G401 (cell line): Measurements from ENCODE around the gene COL4A1. TPM values are rescaled to one million over a fixed set of nuclear protein-coding genes. Genes with fewer than 3 reads are reported as not detected.
"Not testable (repeated sequence)": the region's sequence is repeated elsewhere in the genome, so short reads cannot be mapped to it uniquely, and the experiment has no call there.

Experiments
- DNase-seq: peaks from one replicate; pipeline ENCODE4 v3.0.0-alpha.2; 2015; ENCODE audit warnings: low spot score
- in situ Hi-C: cut with HindIII; loops from 2 replicates; pipeline ENCODE4 v1.10.0; 2016; ENCODE audit warnings: low sequenced_read_pairs, mixed read lengths
- total RNA-seq: library from RNA; depleted of rRNA; stranded (reverse); fragments of >200 nt; shearing (Covaris generic); gene quantifications from 2 replicates; pipeline ENCODE4 v1.2.3, GENCODE V29; 2014

The COL4A1 gene
- total RNA-seq, 1 experiment from 2014 or later: 0.98 TPM

GRCh38 chr13:110328573-110328972 is 21.6 kb upstream of the COL4A1 start:
- in situ Hi-C loops: no loop called here
- no peak for DNase-seq

GRCh38 chr13:110327051-110327721 is 20.2 kb upstream of the COL4A1 start:
- no peak for DNase-seq
- in situ Hi-C loops: no loop called here

GRCh38 chr13:110326263-110326904 is 19.4 kb upstream of the COL4A1 start:
- in situ Hi-C loops: no loop called here
- DNase-seq: no peak

DNA sequence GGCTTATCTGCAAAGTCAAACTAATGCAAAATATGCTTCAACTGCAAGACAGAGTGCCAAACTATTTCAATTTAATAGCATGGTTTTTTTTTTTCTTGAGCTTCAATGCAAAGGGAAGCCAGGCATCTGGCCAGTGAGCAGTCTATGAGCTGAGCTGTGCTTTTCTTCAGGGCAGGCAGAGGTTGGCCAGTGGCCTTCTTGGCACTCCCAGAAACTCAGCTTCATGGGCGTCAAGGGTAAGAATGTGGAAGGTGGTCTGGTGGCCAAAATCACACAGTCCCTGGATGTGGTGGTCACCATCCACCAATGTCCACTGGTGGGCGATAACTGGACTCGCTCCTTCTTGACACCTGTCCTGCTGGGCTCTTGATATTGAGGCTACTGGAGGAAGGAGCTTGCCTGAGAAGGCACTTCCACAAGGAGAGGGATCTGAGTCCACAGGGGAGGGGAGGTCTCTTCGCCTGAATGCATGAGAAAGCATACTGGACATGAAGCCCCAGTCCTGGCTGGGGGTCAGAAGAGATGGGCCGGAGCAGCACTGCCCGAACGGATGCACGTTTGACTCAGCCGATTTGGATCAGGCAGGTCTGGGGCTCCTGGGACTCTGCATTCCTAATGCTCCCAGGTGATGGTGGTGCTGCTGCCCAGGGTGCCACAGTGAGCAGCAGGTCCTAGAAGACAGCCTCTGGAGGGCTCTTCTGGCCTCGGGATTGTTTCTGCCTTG is 17.2 kb upstream of the COL4A1 start:
- DNase-seq: no peak
- in situ Hi-C loops: no loop called here

- in situ Hi-C loops: no loop called here
- no peak for DNase-seq
Observed at GRCh38 chr13:110323172-110323891, 16.4 kb upstream of the COL4A1 start.

DNA sequence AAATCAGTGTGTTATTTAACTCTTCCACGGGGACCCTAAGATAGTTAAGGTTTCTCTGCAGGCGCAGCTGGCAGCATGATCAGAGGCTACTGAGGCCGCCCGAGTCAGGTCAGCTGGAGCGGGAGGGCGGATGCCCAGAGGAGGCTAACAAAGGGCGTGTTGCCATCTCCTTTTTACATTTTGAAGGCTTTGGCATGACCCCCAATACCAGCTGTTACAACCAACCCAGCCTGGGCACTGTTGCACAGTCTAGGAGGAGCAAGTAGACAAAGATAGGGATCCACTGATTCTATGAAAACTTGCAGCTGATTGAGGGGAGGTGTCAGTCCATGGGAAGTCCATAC is 15.8 kb upstream of the COL4A1 start:
- in situ Hi-C loops: no loop called here
- no peak for DNase-seq

DNA sequence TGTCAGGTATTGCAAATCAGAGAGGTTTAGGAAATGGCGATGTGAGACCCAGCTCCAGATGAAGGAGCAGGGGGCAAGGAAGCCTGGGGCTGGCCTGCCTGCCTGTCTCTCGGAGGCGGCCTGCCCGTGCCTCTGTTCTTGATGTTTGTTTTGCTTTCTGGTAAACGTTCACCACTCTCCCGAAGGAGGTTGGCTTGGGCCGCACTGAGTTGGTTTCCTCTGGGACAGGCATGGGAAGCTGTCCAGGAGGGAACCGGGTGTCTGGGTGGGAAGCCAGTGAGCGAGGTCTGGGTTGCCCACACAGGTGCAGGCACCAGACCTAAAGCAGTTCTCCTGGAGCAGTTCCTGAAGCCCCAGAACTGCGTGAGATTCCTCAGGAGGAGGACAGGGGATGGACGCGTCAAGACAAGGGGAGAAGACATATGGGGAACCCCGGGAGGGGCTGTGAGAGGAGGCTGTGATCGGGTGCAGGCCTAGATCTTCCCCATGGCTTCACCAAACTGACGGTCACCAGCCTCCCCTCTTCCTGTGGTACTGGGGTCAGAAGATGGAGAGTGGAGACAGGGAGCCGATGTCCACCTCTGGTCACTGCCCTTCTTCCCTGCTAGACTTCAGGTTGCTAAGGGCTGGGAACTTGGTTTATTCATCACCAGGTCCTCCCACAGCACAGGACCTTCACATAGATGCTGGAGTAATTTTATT is 15.3 kb upstream of the COL4A1 start:
- DNase-seq: no peak
- in situ Hi-C loops: no loop called here

DNA sequence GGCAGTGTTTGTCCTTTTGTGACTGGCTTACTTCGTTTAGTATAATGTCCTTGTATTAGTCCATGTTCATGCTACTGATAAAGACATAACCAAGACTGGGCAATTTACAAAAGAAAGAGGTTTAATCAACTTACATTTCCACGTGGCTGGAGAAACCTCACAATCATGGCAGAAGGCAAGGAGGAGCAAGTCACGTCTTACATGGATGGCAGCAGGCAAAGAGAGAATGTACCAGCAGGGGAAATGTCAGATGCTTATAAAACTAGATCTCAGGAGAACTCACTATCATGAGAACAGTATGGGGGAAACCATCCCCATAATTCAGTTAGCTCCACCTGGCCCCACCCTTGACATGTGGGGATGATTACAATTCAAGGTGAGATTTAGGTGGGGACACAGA is 14.6 kb upstream of the COL4A1 start:
- DNase-seq, in situ Hi-C loops: not testable (repeated sequence)

DNA sequence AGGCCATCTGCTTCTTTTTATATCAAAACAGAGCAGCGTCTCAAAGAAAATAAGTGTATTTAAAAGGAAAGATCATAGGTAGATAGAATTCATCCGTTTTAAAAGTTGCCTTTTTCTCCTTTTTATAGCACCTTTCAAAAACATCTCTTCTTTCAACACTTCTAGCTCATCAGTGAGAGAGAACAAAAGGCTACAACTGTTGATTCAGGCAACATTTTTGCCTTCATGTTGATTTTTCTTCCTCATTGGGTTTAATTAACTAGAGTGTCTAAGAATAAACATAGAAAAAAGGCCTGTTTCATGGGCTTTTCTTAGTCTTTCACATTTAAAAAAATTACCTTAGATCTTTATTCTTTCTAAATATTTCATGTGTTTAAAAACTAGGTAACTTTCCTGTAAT is 13.7 kb upstream of the COL4A1 start:
- in situ Hi-C loops: no loop called here
- DNase-seq: no peak

GRCh38 chr13:110319774-110320509 is 13.0 kb upstream of the COL4A1 start:
- in situ Hi-C loops: no loop called here
- no peak for DNase-seq

GRCh38 chr13:110319397-110319773 is 12.4 kb upstream of the COL4A1 start:
- in situ Hi-C loops: no loop called here
- no peak for DNase-seq

DNA sequence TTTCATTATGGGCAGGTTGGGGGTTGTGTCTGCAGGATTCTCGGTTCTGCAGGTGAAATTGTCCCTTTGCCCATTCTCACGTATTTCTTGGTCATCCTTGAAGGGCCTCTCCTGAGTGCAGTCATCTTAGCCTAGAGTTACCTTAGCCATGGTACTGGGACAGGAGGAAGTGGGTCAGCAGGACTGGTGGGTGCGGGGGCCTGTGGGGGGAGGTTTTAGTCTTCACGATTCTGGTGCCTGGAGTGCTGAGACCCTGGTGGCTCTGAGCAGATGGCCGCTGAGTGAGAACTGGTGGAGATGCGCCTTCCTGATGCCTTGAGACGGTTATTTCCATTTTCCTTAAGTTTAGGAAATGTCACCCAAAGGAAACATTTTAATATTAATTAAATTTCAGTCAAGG is 12.0 kb upstream of the COL4A1 start:
- in situ Hi-C loops: no loop called here
- DNase-seq: no peak

DNA sequence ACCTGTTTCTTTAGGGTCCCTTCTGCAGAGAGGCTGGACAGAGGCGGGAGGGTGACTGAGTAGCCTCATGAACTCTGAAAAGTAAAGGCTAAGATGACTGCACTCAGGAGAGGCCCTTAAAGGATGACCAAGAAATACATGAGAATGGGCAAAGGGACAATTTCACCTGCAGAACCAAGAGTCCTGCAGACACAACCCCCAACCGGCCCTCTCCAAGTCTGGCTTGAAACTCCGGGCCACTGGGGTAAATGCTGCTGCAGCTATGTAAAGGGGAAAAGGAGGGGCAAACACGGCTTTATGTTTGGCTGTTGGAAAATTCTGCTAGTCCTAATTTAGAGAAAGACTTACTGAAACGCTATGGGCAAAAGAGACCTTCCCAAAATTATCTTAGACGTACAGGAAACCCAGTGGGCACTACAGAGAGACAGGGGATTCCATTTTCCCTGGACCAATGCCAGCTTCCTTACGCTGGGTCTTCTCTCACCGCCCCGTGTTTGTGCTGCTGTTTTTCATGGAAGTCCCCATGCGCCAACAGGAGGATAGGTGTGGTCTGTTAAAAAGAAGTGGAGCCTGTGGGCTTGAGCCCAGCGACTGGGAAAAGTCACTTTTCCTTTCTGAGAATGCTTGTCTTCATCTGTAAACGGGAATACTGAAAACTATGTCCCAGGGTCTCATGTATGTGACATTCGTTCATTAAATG is 10.7 kb upstream of the COL4A1 start:
- no peak for DNase-seq
- in situ Hi-C loops: no loop called here

- in situ Hi-C loops: no loop called here
- DNase-seq: no peak
Observed at GRCh38 chr13:110317093-110317492, 10.1 kb upstream of the COL4A1 start.

DNA sequence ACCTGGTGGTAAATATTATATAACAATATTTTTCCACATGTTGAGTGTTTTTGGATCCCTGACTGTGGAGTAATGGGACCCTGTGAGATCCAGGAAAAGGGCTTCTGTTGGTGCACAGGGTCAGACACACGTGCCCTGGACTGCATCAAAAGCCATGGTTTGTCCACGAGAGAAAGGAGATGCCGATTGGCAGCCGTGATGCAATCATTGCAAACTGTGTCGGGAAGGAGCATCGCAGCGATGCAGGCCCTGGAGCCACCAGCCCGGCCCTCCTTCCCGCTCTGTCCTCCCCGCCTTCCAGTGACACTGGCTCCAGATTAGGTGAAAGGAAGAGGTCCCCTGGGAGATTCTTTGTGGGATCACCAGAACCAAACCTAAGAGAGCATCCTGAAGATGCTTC is 9.2 kb upstream of the COL4A1 start:
- DNase-seq: no peak
- in situ Hi-C loops: no loop called here

- no peak for DNase-seq
- in situ Hi-C loops: no loop called here
Observed at GRCh38 chr13:110314516-110315245, 7.7 kb upstream of the COL4A1 start.

DNA sequence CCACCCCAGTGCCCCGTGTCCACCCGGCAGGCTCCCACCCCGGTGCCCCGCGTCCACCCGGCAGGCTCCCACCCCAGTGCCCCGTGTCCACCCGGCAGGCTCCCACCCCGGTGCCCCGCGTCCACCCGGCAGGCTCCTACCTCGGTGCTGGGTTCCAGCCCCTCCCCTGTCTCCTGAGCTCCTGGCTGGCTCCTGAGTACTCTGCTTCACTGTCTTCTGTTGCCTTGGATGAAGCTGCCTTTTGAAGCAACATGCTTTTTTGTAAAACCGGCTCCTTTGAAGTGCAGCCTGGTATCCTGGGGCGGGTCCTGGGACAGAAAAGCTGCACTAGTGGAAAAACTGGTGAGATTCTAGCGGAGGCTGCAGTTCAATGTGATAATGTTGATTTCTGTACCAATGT is 6.8 kb upstream of the COL4A1 start:
- in situ Hi-C loops, DNase-seq: not testable (repeated sequence)

DNA sequence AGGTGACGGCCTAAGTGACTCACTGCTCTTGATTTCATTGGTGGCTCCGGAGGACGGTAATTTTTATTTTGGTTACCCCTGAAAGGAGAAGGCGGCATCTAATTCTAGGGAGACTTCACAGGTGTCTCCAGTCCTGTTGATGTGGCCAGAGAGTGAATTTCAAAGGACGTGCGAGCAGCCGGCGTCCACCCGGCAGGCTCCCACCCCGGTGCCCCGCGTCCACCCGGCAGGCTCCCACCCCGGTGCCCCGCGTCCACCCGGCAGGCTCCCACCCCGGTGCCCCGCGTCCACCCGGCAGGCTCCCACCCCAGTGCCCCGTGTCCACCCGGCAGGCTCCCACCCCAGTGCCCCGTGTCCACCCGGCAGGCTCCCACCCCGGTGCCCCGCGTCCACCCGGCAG is 6.3 kb upstream of the COL4A1 start:
- in situ Hi-C loops, DNase-seq: not testable (repeated sequence)
